Transverse colon (tissue), 4 donors: ENCODE measurements around the gene ADGRB3. TPM values are rescaled to one million over a fixed set of nuclear protein-coding genes. Genes with fewer than 3 reads are reported as not detected.

Source experiments
- DNase-seq: peaks from one replicate; pipeline ENCODE4 v3.0.0-alpha.2; 2019
- H3K27ac ChIP-seq, 4 donors: fragments of 200-600 bp; sonication (generic); 2 replicates each; pipeline ENCODE4 v1.5.1; 2016 to 2018; ENCODE audit warnings: inconsistent platforms in 4 of 4
- H3K27me3 ChIP-seq: fragments of 200-600 bp; sonication (generic); 2 replicates; pipeline ENCODE4 v1.5.1; 2017; ENCODE audit warnings: inconsistent platforms
- H3K36me3 ChIP-seq, 4 donors: fragments of 200-600 bp; sonication (generic); 2 replicates each; pipeline ENCODE4 v1.5.1; 2017 to 2019; ENCODE audit warnings: inconsistent platforms in 4 of 4
- H3K4me1 ChIP-seq, 4 donors: fragments of 200-600 bp; sonication (generic); 2 replicates each; pipeline ENCODE4 v1.5.1; 2017 to 2020; ENCODE audit warnings: inconsistent platforms in 4 of 4
- H3K4me3 ChIP-seq, 4 donors: fragments of 200-600 bp; sonication (generic); 1 replicate in 1 of 4; 2 replicates in 3 of 4; pipeline versions ENCODE4 v1.5.1 to v1.6.1; 2017 to 2019; ENCODE audit warnings: inconsistent platforms in 4 of 4
- H3K9me3 ChIP-seq, 2 donors: fragments of 200-600 bp; sonication (generic); 2 replicates each; pipeline ENCODE4 v1.5.1; 2017 to 2019; ENCODE audit warnings: inconsistent platforms in 2 of 2
- CTCF ChIP-seq, 5 experiments: fragments of 200-600 bp in 3 of 5; fragments of 450-650 bp in 2 of 5; sonication (generic) in 3 of 5; IDR thresholded peaks; 1 replicate in 2 of 5; 2 replicates in 3 of 5; pipeline ENCODE4 v1.5.1; 2016 to 2017; ENCODE audit warnings: antibody characterized with exemption in 5 of 5, inconsistent platforms in 3 of 5, mild to moderate bottlenecking in 2 of 5, moderate library complexity in 1 of 5
- EP300 ChIP-seq: sonication (generic); formaldehyde crosslinking; IDR thresholded peaks from one replicate; pipeline ENCODE4 v1.6.1; 2017; ENCODE audit warnings: antibody characterized with exemption, low read depth
- POLR2A ChIP-seq: fragments of 450-650 bp; IDR thresholded peaks from one replicate; pipeline ENCODE4 v1.6.1; 2016; ENCODE audit warnings: antibody characterized with exemption, mild to moderate bottlenecking, moderate library complexity
- POLR2AphosphoS5 ChIP-seq, 3 donors: sonication (generic); formaldehyde crosslinking; IDR thresholded peaks; one replicate each; pipeline ENCODE4 v1.6.1; 2016; ENCODE audit warnings: antibody characterized with exemption in 3 of 3
- WGBS, 2 donors: methylation state at CpG; one replicate each; pipeline ENCODE4 v1.1.5; 2018; ENCODE audit warnings: low coverage in 1 of 2; 5-methylcytosine and 5-hydroxymethylcytosine counted together
- in situ Hi-C, 4 donors: fragments of 200-750 bp; cut with MboI; loops; one replicate each; pipeline versions ENCODE4 v1.15.0 to v1.15.1; 2017; ENCODE audit warnings: low sequenced_read_pairs in 3 of 4, low pct_ligation_motif_present in 1 of 4, low pct_unique_long_range_greater_than_20kb in 1 of 4
- intact Hi-C: fragments of 100-400 bp; cut with DNase I; formaldehyde crosslinking; loops from one replicate; pipeline ENCODE4 v1.15.1; 2023; ENCODE audit warnings: low total_unique reads
- total RNA-seq, 4 donors: library from RNA; depleted of rRNA; stranded (reverse); fragments of >200 nt; gene quantifications; one replicate each; pipeline ENCODE4 v1.1.0, GENCODE V29; 2016

ADGRB3 gene
- total RNA-seq, 4 donors from 2014 or later: 0.37 to 20.5 (median 2.2) TPM

GRCh38 chr6:68633972-68634725 is 933 bp upstream of the ADGRB3 start:
- no peak for DNase-seq
- in situ Hi-C loops (loop anchor here in 2 of 4 donors (25.0 kb wide), 2 partner anchors 328 to 1478 kb away; no protein-coding TSS in a partner anchor), intact Hi-C loops (no loop called here)
- H3K4me3 ChIP-seq: peak overlapping the region; percentile 46 to 59 (median 52)
- no peaks in the 10 kb centered on the region for H3K9me3 ChIP-seq
- H3K4me1 ChIP-seq: peaks cover 0 to 18% (median 13%) of the 10 kb centered on the region in 4 donors
- H3K36me3 ChIP-seq: no peaks in the 10 kb centered on the region
- H3K27me3 ChIP-seq: peaks cover 57% of the 10 kb centered on the region
- 5% methylated on average over 10 to 23 of the region's 23 CpGs for WGBS, 2 donors
- peak overlapping the region; percentile 60 to 78 (median 64) for H3K27ac ChIP-seq
- TF ChIP-seq EP300 (no peak), POLR2A (no peak), POLR2AphosphoS5 (IDR thresholded peaks at IDR 0.05) (no peak), CTCF (IDR thresholded peaks at IDR 0.05) (no peak)

GRCh38 chr6:68635412-68635705 is 277 bp downstream of the ADGRB3 start:
- no peaks in the 10 kb centered on the region for H3K36me3 ChIP-seq
- H3K9me3 ChIP-seq: no peaks in the 10 kb centered on the region
- TF ChIP-seq POLR2A (no peak), CTCF (IDR thresholded peaks at IDR 0.05) (no peak), POLR2AphosphoS5 (IDR thresholded peaks at IDR 0.05) (no peak), EP300 (no peak)
- intact Hi-C loops: no loop called here
- in situ Hi-C loops: loop anchor here in 2 of 4 donors (25.0 kb wide), 2 partner anchors 327 to 1477 kb away; no protein-coding TSS in a partner anchor
- WGBS, 2 donors: 2 to 5% methylated on average over 9 to 15 of the region's 15 CpGs
- peaks cover 0 to 18% (median 13%) of the 10 kb centered on the region in 4 donors for H3K4me1 ChIP-seq
- H3K27me3 ChIP-seq: peaks cover 59% of the 10 kb centered on the region
- peak overlapping the region; percentile 43 to 59 (median 48) for H3K4me3 ChIP-seq
- H3K27ac ChIP-seq: peak overlapping the region; percentile 60 to 69 (median 64)
- DNase-seq: no peak

GRCh38 chr6:68635706-68636513 is 828 bp downstream of the ADGRB3 start:
- in situ Hi-C loops (loop anchor here in 2 of 4 donors (25.0 kb wide), 2 partner anchors 326 to 1476 kb away; no protein-coding TSS in a partner anchor), intact Hi-C loops (no loop called here)
- DNase-seq: no peak
- Histone ChIP-seq H3K4me1 (peaks cover 0 to 18% (median 13%) of the 10 kb centered on the region in 4 donors), H3K27ac (peak overlapping the region; percentile 60 to 69 (median 64)), H3K36me3 (no peaks in the 10 kb centered on the region), H3K27me3 (peaks cover 59% of the 10 kb centered on the region), H3K4me3 (peak overlapping the region; percentile 43 to 59 (median 48)), H3K9me3 (no peaks in the 10 kb centered on the region)
- 0 to 3% methylated on average over 10 to 24 of the region's 24 CpGs for WGBS, 2 donors
- TF ChIP-seq POLR2AphosphoS5 (IDR thresholded peaks at IDR 0.05) (no peak), EP300 (no peak), CTCF (IDR thresholded peaks at IDR 0.05) (no peak), POLR2A (no peak)

- peaks cover 0 to 18% (median 13%) of the 10 kb centered on the region in 4 donors for H3K4me1 ChIP-seq
- H3K4me3 ChIP-seq: peak overlapping the region in 1 of 4 donors; percentile 46
- 38 to 51% methylated on average over 5 of the region's 5 CpGs for whole genome bisulfite sequencing, 2 donors
- no peaks in the 10 kb centered on the region for H3K36me3 ChIP-seq
- no peaks in the 10 kb centered on the region for H3K9me3 ChIP-seq
- no peak for DNase-seq
- in situ Hi-C loops (loop anchor here in 2 of 4 donors (25.0 kb wide), 2 partner anchors 326 to 1476 kb away; no protein-coding TSS in a partner anchor), intact Hi-C loops (no loop called here)
- TF ChIP-seq EP300: no peak
- TF ChIP-seq CTCF (IDR thresholded peaks at IDR 0.05): no peak
- TF ChIP-seq POLR2A: no peak
- H3K27ac ChIP-seq: no peak overlapping the region
- H3K27me3 ChIP-seq: peaks cover 59% of the 10 kb centered on the region
Observed at GRCh38 chr6:68636666-68637065, 1.6 kb downstream of the ADGRB3 start.
